Left ventricle myocardium superior (tissue), 1 donor: ENCODE results near the gene NELL1. TPM values are rescaled to one million over a fixed set of nuclear protein-coding genes. Genes with fewer than 3 reads are reported as not detected.

Experiments
- ATAC-seq: fragments of 200-7000 bp; cut with Tn5 transposase; one replicate; pipeline ENCODE4 v1.9.1; 2020; ENCODE audit warnings: mild to moderate bottlenecking, moderate library complexity
- DNase-seq: peaks from one replicate; pipeline ENCODE4 v3.0.0-alpha.2; 2020
- intact Hi-C: fragments of 100-400 bp; cut with micrococcal nuclease; formaldehyde crosslinking; loops from one replicate; pipeline ENCODE4 v1.11.0; 2022
- total RNA-seq: library from RNA; stranded (reverse); fragmentation: NEBNext Ultra II Directional; extraction: Animal tissue kit (Norgen Biotek cat#: 25700); gene quantifications from one replicate; pipeline ENCODE4 v1.2.1, GENCODE V29; 2021
- donor health status: DM: no; HTN: yes; CAD: no; lungs with severe emphysema.

NELL1 gene
- total RNA-seq, 1 donor from 2014 or later, result not detected

- DNase-seq (no peak), ATAC-seq (no peak)
- intact Hi-C loops, result no loop called here
These were observed 877.3 kb downstream of the NELL1 start for GRCh38 chr11:21546703-21547102.

- intact Hi-C loops, result no loop called here
- ATAC-seq (no peak), DNase-seq (no peak)
These were observed 883.5 kb downstream of the NELL1 start for GRCh38 chr11:21552911-21553310.

GRCh38 chr11:21553795-21554194 is 884.4 kb downstream of the NELL1 start:
- no peak for ATAC-seq
- intact Hi-C loops, result no loop called here
- no peak for DNase-seq

GRCh38 chr11:21554284-21554683 is 884.9 kb downstream of the NELL1 start:
- ATAC-seq (no peak), DNase-seq (no peak)
- intact Hi-C loops, result no loop called here

GRCh38 chr11:21556926-21557325 is 887.5 kb downstream of the NELL1 start:
- no peak for ATAC-seq
- intact Hi-C loops, result no loop called here
- no peak for DNase-seq

- ATAC-seq, result no peak
- DNase-seq, result no peak
- intact Hi-C loops, result no loop called here
These were observed 891.1 kb downstream of the NELL1 start for GRCh38 chr11:21560466-21560975.

GRCh38 chr11:21561581-21561980 is 892.2 kb downstream of the NELL1 start:
- intact Hi-C loops, result no loop called here
- no peak for ATAC-seq
- no peak for DNase-seq

GRCh38 chr11:21564095-21564494 is 894.7 kb downstream of the NELL1 start:
- intact Hi-C loops, result no loop called here
- ATAC-seq, result no peak
- no peak for DNase-seq

GRCh38 chr11:21564833-21565682 is 895.7 kb downstream of the NELL1 start:
- ATAC-seq (no peak), DNase-seq (no peak)
- intact Hi-C loops, result no loop called here

- no peak for ATAC-seq
- intact Hi-C loops, result no loop called here
- no peak for DNase-seq
These were observed 897.2 kb downstream of the NELL1 start for GRCh38 chr11:21566521-21567117.

GRCh38 chr11:21567645-21568290 is 898.4 kb downstream of the NELL1 start:
- ATAC-seq (no peak), DNase-seq (no peak)
- intact Hi-C loops, result no loop called here

GRCh38 chr11:21572210-21572609 is 902.8 kb downstream of the NELL1 start:
- DNase-seq (no peak), ATAC-seq (no peak)
- intact Hi-C loops, result no loop called here

GRCh38 chr11:21582791-21583190 is 913.4 kb downstream of the NELL1 start:
- ATAC-seq (no peak), DNase-seq (no peak)

GRCh38 chr11:21588754-21589153 is 919.4 kb downstream of the NELL1 start:
- ATAC-seq (no peak), DNase-seq (no peak)
- intact Hi-C loops, result no loop called here

More at GRCh38 chr11:21582791-21583190, 913.4 kb downstream of the NELL1 start:
- intact Hi-C loops, result no loop called here

- intact Hi-C loops, result no loop called here
- peak; percentile 94 for ATAC-seq
- DNase-seq, result no peak
These were observed 933.3 kb downstream of the NELL1 start for GRCh38 chr11:21602699-21603098.

- DNase-seq (no peak), ATAC-seq (no peak)
- intact Hi-C loops, result no loop called here
These were observed 934.5 kb downstream of the NELL1 start for GRCh38 chr11:21603886-21604285.

GRCh38 chr11:21604564-21604963 is 935.2 kb downstream of the NELL1 start:
- no peak for ATAC-seq
- intact Hi-C loops, result no loop called here
- DNase-seq, result no peak

- no peak for ATAC-seq
- no peak for DNase-seq
These were observed 942.9 kb downstream of the NELL1 start for GRCh38 chr11:21612326-21612725.

GRCh38 chr11:21614961-21615360 is 945.6 kb downstream of the NELL1 start:
- DNase-seq (no peak), ATAC-seq (peak; percentile 13)
- intact Hi-C loops, result no loop called here

More at GRCh38 chr11:21612326-21612725, 942.9 kb downstream of the NELL1 start:
- intact Hi-C loops, result no loop called here

GRCh38 chr11:21615955-21616371 is 946.6 kb downstream of the NELL1 start:
- DNase-seq (no peak), ATAC-seq (peak; percentile 73)
- intact Hi-C loops, result no loop called here
